Liver (tissue), 9 donors: ENCODE results near the gene SERPINA3. TPM values are rescaled to one million over a fixed set of nuclear protein-coding genes. Genes with fewer than 3 reads are reported as not detected.

Experiments used
- DNase-seq: peaks from one replicate; pipeline ENCODE4 v3.0.0-alpha.2; 2017; ENCODE audit warnings: low spot score
- H3K27ac ChIP-seq, 2 donors: one replicate each; pipeline ENCODE4 v1.7.0; 2013; ENCODE audit warnings: inconsistent platforms in 2 of 2, low read length in 2 of 2, control low read depth in 1 of 2, low read depth in 1 of 2, mild to moderate bottlenecking in 1 of 2
- H3K27me3 ChIP-seq, 4 donors: one replicate each; pipeline versions ENCODE4 v1.6.1 to v1.7.0; 2013; ENCODE audit warnings: low read length in 3 of 4, inconsistent platforms in 1 of 4, mild to moderate bottlenecking in 1 of 4, moderate library complexity in 1 of 4; ENCODE audit not compliant: control insufficient read depth in 4 of 4, insufficient read depth in 4 of 4
- H3K36me3 ChIP-seq, 4 donors: one replicate each; pipeline versions ENCODE4 v1.6.1 to v1.7.0; 2013; ENCODE audit warnings: low read length in 3 of 4, mild to moderate bottlenecking in 3 of 4, low read depth in 1 of 4, moderate library complexity in 1 of 4; ENCODE audit not compliant: control insufficient read depth in 4 of 4, insufficient read depth in 3 of 4
- H3K4me1 ChIP-seq, 4 donors: one replicate each; pipeline versions ENCODE4 v1.6.1 to v1.7.0; 2013; ENCODE audit warnings: low read length in 3 of 4, mild to moderate bottlenecking in 3 of 4, moderate library complexity in 1 of 4; ENCODE audit not compliant: control insufficient read depth in 4 of 4, insufficient read depth in 4 of 4
- H3K4me3 ChIP-seq, 3 donors: one replicate each; pipeline versions ENCODE4 v1.6.1 to v1.7.0; 2013; ENCODE audit warnings: low read length in 3 of 3, control low read depth in 1 of 3, low read depth in 1 of 3, mild to moderate bottlenecking in 1 of 3
- H3K9ac ChIP-seq, 2 donors: one replicate each; pipeline ENCODE4 v1.7.0; 2013; ENCODE audit warnings: low read length in 2 of 2, mild to moderate bottlenecking in 2 of 2, moderate library complexity in 2 of 2, control low read depth in 1 of 2, low read depth in 1 of 2
- H3K9me3 ChIP-seq, 4 donors: one replicate each; pipeline versions ENCODE4 v1.6.1 to v1.7.0; 2013; ENCODE audit warnings: low read length in 3 of 4; ENCODE audit not compliant: control insufficient read depth in 4 of 4
- ATF3 ChIP-seq: IDR thresholded peaks from 2 replicates; pipeline ENCODE4 v1.6.1; 2016; ENCODE audit warnings: antibody characterized with exemption
- CTCF ChIP-seq: fragments of 150-350 bp; IDR thresholded peaks from 2 replicates; pipeline ENCODE4 v1.5.1; 2017; ENCODE audit warnings: improper control_type of control experiment, low read depth, low read length; ENCODE audit not compliant: missing input control
- EGR1 ChIP-seq, 2 donors: IDR thresholded peaks; 2 replicates each; pipeline ENCODE4 v1.6.1; 2016 to 2018; ENCODE audit warnings: antibody characterized with exemption in 2 of 2, low read depth in 2 of 2
- FOXA1 ChIP-seq: IDR thresholded peaks from 2 replicates; pipeline ENCODE4 v1.6.1; 2016; ENCODE audit warnings: antibody characterized with exemption
- FOXA2 ChIP-seq: IDR thresholded peaks from 2 replicates; pipeline ENCODE4 v1.6.1; 2016; ENCODE audit warnings: antibody characterized with exemption
- GABPA ChIP-seq, 2 donors: IDR thresholded peaks in 1 of 2; conservative IDR thresholded peaks in 1 of 2; 2 replicates each; pipeline ENCODE4 v1.6.1; 2016; ENCODE audit warnings: antibody characterized with exemption in 2 of 2, mild to moderate bottlenecking in 1 of 2, moderate library complexity in 1 of 2
- HNF4A ChIP-seq, 2 donors: conservative IDR thresholded peaks; 2 replicates each; pipeline ENCODE4 v1.6.1; 2016; ENCODE audit warnings: antibody characterized with exemption in 2 of 2, mild to moderate bottlenecking in 2 of 2
- HNF4G ChIP-seq: IDR thresholded peaks from 2 replicates; pipeline ENCODE4 v1.6.1; 2016; ENCODE audit warnings: antibody characterized with exemption
- JUND ChIP-seq, 2 donors: IDR thresholded peaks; 2 replicates each; pipeline ENCODE4 v1.6.1; 2016; ENCODE audit warnings: antibody characterized with exemption in 2 of 2
- MAX ChIP-seq: IDR thresholded peaks from 2 replicates; pipeline ENCODE4 v1.6.1; 2016; ENCODE audit warnings: antibody characterized with exemption
- NR2F2 ChIP-seq: IDR thresholded peaks from 2 replicates; pipeline ENCODE4 v1.6.1; 2016; ENCODE audit warnings: antibody characterized with exemption
- RAD21 ChIP-seq, 2 donors: IDR thresholded peaks; 2 replicates each; pipeline ENCODE4 v1.6.1; 2016; ENCODE audit warnings: antibody characterized with exemption in 2 of 2, mild to moderate bottlenecking in 2 of 2
- REST ChIP-seq: IDR thresholded peaks from 2 replicates; pipeline ENCODE4 v1.6.1; 2016; ENCODE audit warnings: antibody characterized with exemption, mild to moderate bottlenecking
- RXRA ChIP-seq, 2 donors: IDR thresholded peaks; 2 replicates each; pipeline ENCODE4 v1.6.1; 2017 to 2018; ENCODE audit warnings: antibody characterized with exemption in 2 of 2, mild to moderate bottlenecking in 1 of 2
- SP1 ChIP-seq: IDR thresholded peaks from 2 replicates; pipeline ENCODE4 v1.6.1; 2018; ENCODE audit warnings: antibody characterized with exemption, mild to moderate bottlenecking
- TAF1 ChIP-seq: conservative IDR thresholded peaks from 2 replicates; pipeline ENCODE4 v1.6.1; 2016; ENCODE audit warnings: antibody characterized with exemption, mild to moderate bottlenecking
- YY1 ChIP-seq: IDR thresholded peaks from 2 replicates; pipeline ENCODE4 v1.6.1; 2016; ENCODE audit warnings: antibody characterized with exemption, mild to moderate bottlenecking
- ZBTB33 ChIP-seq: IDR thresholded peaks from 2 replicates; pipeline ENCODE4 v1.6.1; 2016; ENCODE audit warnings: antibody characterized with exemption
- WGBS: extraction: QIAGEN DNeasy Blood & Tissue Kit; methylation state at CpG from one replicate; pipeline ENCODE4 v1.1.7; 2013; 5-methylcytosine and 5-hydroxymethylcytosine counted together
- polyA plus RNA-seq, 2 donors: library from polyadenylated mRNA; stranded (reverse) in 1 of 2; unstranded in 1 of 2; fragments of 200-250 nt in 1 of 2; fragments of >200 nt in 1 of 2; fragmentation: Nextera tagmentation in 1 of 2; extraction: Ambion mirVana in 1 of 2; gene quantifications; one replicate each; pipeline versions ENCODE4 v1.2.1 to v1.2.3, GENCODE V29; 2013 to 2015
- total RNA-seq, 2 donors: library from RNA; depleted of rRNA; stranded (reverse); fragments of >200 nt; gene quantifications; one replicate each; pipeline ENCODE4 v1.2.3, GENCODE V29; 2014
- donor health status: healthy.
- donor health status: healthy.
- donor health status: healthy.
- donor health status: healthy.
- donor health status: healthy.

The SERPINA3 gene
- total and polyA plus RNA-seq, 4 donors: 2,087 to 17,984 (median 13,009) TPM

- Histone ChIP-seq H3K36me3 (peaks cover 0 to 6% (median 2%) of the 10 kb centered on the region in 4 donors), H3K27ac (peak overlapping the region; percentile 51 to 76), H3K9ac (peak overlapping the region in 1 of 2 donors; percentile 2), H3K27me3 (no peaks in the 10 kb centered on the region), H3K4me1 (peaks cover 33 to 71% (median 67%) of the 10 kb centered on the region in 4 donors), H3K9me3 (no peaks in the 10 kb centered on the region), H3K4me3 (no peak overlapping the region)
- TF ChIP-seq ATF3 (peak; percentile 26), CTCF (no peak), EGR1 (IDR thresholded peaks at IDR 0.05; ENCODE audit: low read depth in 2 of 2) (no peak), HNF4A (conservative IDR thresholded peaks at IDR 0.05) (peak; percentile 71 to 76), FOXA2 (no peak), JUND (IDR thresholded peaks at IDR 0.05) (peak in 1 of 2 donors; percentile 38), TAF1 (no peak), REST (no peak), RAD21 (IDR thresholded peaks at IDR 0.05) (peak; percentile 12 to 30), MAX (no peak), YY1 (no peak), NR2F2 (peak; percentile 83), HNF4G (no peak), SP1 (peak; percentile 59), GABPA (IDR thresholded peaks at IDR 0.05 in 1 of 2, conservative IDR thresholded peaks at IDR 0.05 in 1 of 2) (no peak), FOXA1 (no peak), ZBTB33 (no peak), RXRA (IDR thresholded peaks at IDR 0.05) (peak; percentile 68 to 75)
- 27% methylated on average over 7 of the region's 7 CpGs for WGBS
- no peak for DNase-seq
Measured at GRCh38 chr14:94572637-94573303, 39.4 kb upstream of the SERPINA3 start.
